ENCODE data around the gene STAT5B.
"Not testable (repeated sequence)": the region's sequence is repeated elsewhere in the genome, so short reads cannot be mapped to it uniquely, and the experiment has no call there.

STAT5B gene

GRCh38 chr17:42252597-42253550, 23.3 kb downstream of the STAT5B start:
- no peak for DNase-seq (ENCODE audit: insufficient read length)
- no peak for FAIRE-seq
- TF ChIP-seq POLR2A (IDR thresholded peaks at IDR 0.05; ENCODE audit: low read depth, low read length) (no peak), POLR2AphosphoS5 (IDR thresholded peaks at IDR 0.05; ENCODE audit: low read depth, low read length) (no peak), TAF1 (IDR thresholded peaks at IDR 0.05; ENCODE audit: borderline replicate concordance, low read depth, low read length) (no peak)

GRCh38 chr17:42251115-42251514, 25.1 kb downstream of the STAT5B start:
- FAIRE-seq (no peak), DNase-seq (ENCODE audit: insufficient read length) (no peak)
- TF ChIP-seq POLR2A (IDR thresholded peaks at IDR 0.05; ENCODE audit: low read depth, low read length) (no peak), TAF1 (IDR thresholded peaks at IDR 0.05; ENCODE audit: borderline replicate concordance, low read depth, low read length) (no peak), POLR2AphosphoS5 (IDR thresholded peaks at IDR 0.05; ENCODE audit: low read depth, low read length) (no peak)

DNA sequence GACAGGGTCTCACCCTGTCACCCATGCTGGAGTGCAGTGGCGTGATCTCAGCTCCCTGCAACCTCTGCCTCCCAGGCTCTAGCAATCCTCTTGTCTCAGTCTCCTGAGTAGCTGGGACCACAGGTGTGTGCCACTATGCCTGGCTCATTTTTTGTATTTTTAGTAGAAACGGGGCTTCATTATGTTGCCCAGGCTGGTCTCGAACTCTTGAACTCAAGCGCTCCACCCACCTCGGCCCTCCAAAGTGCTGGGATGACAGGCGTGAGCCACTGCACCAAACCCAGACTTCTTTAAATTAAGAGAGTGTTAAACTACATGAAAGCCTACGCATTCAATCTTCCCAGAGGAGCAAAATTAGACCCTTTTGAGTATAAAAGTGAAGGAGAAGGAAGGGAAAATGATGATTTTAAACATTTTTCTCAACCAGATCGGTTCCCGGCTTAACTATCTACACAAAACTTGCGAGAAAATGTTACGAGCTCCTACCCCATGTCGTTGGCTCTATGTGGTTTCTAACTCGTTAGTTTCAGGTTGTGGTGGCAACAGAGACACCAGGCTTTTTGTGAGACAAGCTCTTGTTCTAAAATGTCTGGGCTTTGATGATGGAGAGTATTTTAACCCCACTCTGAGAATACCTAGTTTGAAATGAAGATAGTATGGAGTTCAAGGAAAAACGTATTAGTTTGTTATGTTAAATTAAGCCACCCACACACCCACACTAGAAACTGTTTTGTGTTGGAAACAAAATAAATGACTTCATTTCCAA, 26.3 kb downstream of the STAT5B start:
- no peak for DNase-seq (ENCODE audit: insufficient read length)
- TF ChIP-seq POLR2AphosphoS5 (IDR thresholded peaks at IDR 0.05; ENCODE audit: low read depth, low read length), result no peak
- TF ChIP-seq POLR2A (IDR thresholded peaks at IDR 0.05; ENCODE audit: low read depth, low read length), result no peak
- TF ChIP-seq TAF1 (IDR thresholded peaks at IDR 0.05; ENCODE audit: borderline replicate concordance, low read depth, low read length), result no peak
- FAIRE-seq, result no peak

- peak; percentile 46 for DNase-seq (ENCODE audit: insufficient read length)
- FAIRE-seq, result peak; percentile 90
- TF ChIP-seq POLR2A (IDR thresholded peaks at IDR 0.05; ENCODE audit: low read depth, low read length) (peak; percentile 50; the same call in 1 of the 2 replicates), POLR2AphosphoS5 (IDR thresholded peaks at IDR 0.05; ENCODE audit: low read depth, low read length) (peak; percentile 59), TAF1 (IDR thresholded peaks at IDR 0.05; ENCODE audit: borderline replicate concordance, low read depth, low read length) (no peak)
Measured at GRCh38 chr17:42248351-42249179, 27.6 kb downstream of the STAT5B start.

GRCh38 chr17:42247734-42248133, 28.5 kb downstream of the STAT5B start:
- no peak for FAIRE-seq
- no peak for DNase-seq (ENCODE audit: insufficient read length)
- TF ChIP-seq TAF1 (IDR thresholded peaks at IDR 0.05; ENCODE audit: borderline replicate concordance, low read depth, low read length) (no peak), POLR2A (IDR thresholded peaks at IDR 0.05; ENCODE audit: low read depth, low read length) (no peak), POLR2AphosphoS5 (IDR thresholded peaks at IDR 0.05; ENCODE audit: low read depth, low read length) (no peak)

DNA sequence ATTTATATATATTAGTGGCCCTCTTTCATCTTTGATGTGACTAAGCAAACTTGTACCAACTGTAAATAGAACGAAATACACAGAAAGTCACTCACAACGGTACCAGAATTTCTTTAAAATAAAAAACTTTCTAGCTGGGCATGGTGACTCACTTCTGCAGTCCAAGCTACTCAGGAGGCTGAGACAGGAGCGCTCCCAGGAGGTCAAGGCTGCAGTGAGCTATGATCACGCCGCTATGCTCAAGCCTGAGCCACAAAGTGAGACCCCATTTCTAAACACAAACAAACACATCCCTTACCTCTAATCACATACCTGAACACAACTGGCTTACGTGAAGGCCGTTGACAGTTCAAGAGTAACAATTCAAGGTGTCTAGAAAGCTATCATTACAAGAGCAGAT, 29.7 kb downstream of the STAT5B start:
- FAIRE-seq (no peak), DNase-seq (ENCODE audit: insufficient read length) (no peak)
- TF ChIP-seq TAF1 (IDR thresholded peaks at IDR 0.05; ENCODE audit: borderline replicate concordance, low read depth, low read length), result no peak
- no peak for TF ChIP-seq POLR2A (IDR thresholded peaks at IDR 0.05; ENCODE audit: low read depth, low read length)

- not testable (repeated sequence) for FAIRE-seq; DNase-seq (ENCODE audit: insufficient read length)
Measured at GRCh38 chr17:42245183-42245582, 31.0 kb downstream of the STAT5B start.

- not testable (repeated sequence) for FAIRE-seq; DNase-seq (ENCODE audit: insufficient read length)
Measured at GRCh38 chr17:42244116-42244515, 32.1 kb downstream of the STAT5B start.

- FAIRE-seq, result no peak
- no peak for DNase-seq (ENCODE audit: insufficient read length)
- no peak for TF ChIP-seq POLR2A (IDR thresholded peaks at IDR 0.05; ENCODE audit: low read depth, low read length)
Measured at GRCh38 chr17:42243493-42243982, 32.7 kb downstream of the STAT5B start.

- DNase-seq (ENCODE audit: insufficient read length) (no peak), FAIRE-seq (no peak)
- TF ChIP-seq TAF1 (IDR thresholded peaks at IDR 0.05; ENCODE audit: borderline replicate concordance, low read depth, low read length), result no peak
- TF ChIP-seq POLR2AphosphoS5 (IDR thresholded peaks at IDR 0.05; ENCODE audit: low read depth, low read length), result no peak
- no peak for TF ChIP-seq POLR2A (IDR thresholded peaks at IDR 0.05; ENCODE audit: low read depth, low read length)
Measured at GRCh38 chr17:42241871-42242270, 34.3 kb downstream of the STAT5B start.

GRCh38 chr17:42240863-42241262, 35.3 kb downstream of the STAT5B start:
- not testable (repeated sequence) for FAIRE-seq; DNase-seq (ENCODE audit: insufficient read length)

DNA sequence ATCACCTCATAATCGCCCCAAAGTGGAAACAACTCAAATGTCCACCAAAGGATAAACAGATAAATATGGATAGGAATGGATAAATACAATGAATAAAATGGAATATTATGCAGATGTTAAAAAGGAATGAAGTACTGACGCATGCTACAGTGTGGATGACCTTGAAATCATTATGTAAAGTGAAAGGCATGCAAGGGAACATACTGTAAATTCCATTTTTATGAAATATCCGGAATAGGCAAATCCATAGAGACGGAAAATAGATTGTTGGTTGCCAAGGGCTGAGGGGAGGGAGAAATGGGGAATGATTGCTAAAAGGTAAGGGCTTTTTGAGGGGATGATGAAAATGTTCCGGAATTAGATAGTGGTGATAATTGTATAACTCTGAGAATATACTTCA, 36.0 kb downstream of the STAT5B start:
- FAIRE-seq (no peak), DNase-seq (ENCODE audit: insufficient read length) (no peak)

DNA sequence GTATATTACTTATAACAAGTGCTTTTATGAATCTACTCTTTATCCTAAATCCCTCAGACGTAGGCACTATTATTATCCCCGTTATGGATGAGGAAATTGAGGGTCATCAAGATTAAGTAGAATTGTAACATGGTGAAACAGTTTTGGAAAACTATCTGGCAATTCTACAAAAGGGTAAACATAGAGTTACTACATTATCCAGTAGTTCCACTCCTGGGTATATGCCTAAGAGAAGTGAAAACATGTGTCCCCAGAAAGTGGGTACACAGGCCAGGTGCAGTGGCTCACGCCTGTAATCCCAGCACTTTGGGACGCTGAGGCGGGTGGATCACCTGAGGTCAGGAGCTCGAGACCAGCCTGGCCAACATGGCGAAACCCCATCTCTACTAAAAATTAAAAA, 36.6 kb downstream of the STAT5B start:
- not testable (repeated sequence) for FAIRE-seq; DNase-seq (ENCODE audit: insufficient read length)

More for the DNA sequence above, 36.0 kb downstream of the STAT5B start:
- TF ChIP-seq POLR2AphosphoS5 (IDR thresholded peaks at IDR 0.05; ENCODE audit: low read depth, low read length), result no peak
- no peak for TF ChIP-seq TAF1 (IDR thresholded peaks at IDR 0.05; ENCODE audit: borderline replicate concordance, low read depth, low read length)
- no peak for TF ChIP-seq POLR2A (IDR thresholded peaks at IDR 0.05; ENCODE audit: low read depth, low read length)

Data from GM12892 (cell line).